Neuronal stem cell (in vitro differentiated cells): ENCODE measurements around the gene MSH3. TPM values are rescaled to one million over a fixed set of nuclear protein-coding genes. Genes with fewer than 3 reads are reported as not detected.

Experiments used
- DNase-seq: peaks from one replicate; pipeline ENCODE4 v3.0.0-alpha.2; 2013; ENCODE audit warnings: low spot score
- H2AFZ ChIP-seq: one replicate; pipeline ENCODE4 v1.6.1; 2013; ENCODE audit warnings: mild to moderate bottlenecking, low read length, inconsistent platforms
- H2AK5ac ChIP-seq: 2 replicates; pipeline ENCODE4 v1.6.1; 2013; ENCODE audit warnings: low read depth, mild to moderate bottlenecking, inconsistent platforms, low read length, moderate library complexity, mixed read lengths
- H2BK120ac ChIP-seq: 2 replicates; pipeline ENCODE4 v1.6.1; 2013; ENCODE audit warnings: low read depth, mild to moderate bottlenecking, inconsistent platforms, low read length, moderate library complexity, mixed read lengths
- H2BK12ac ChIP-seq: one replicate; pipeline ENCODE4 v1.6.1; 2013; ENCODE audit warnings: low read length, inconsistent platforms
- H2BK15ac ChIP-seq: 2 replicates; pipeline ENCODE4 v1.6.1; 2013; ENCODE audit warnings: mild to moderate bottlenecking, low read length, inconsistent platforms, mixed read lengths
- H2BK5ac ChIP-seq: one replicate; pipeline ENCODE4 v1.6.1; 2013; ENCODE audit warnings: inconsistent platforms, mild to moderate bottlenecking, low read length, moderate library complexity
- H3K14ac ChIP-seq: one replicate; pipeline ENCODE4 v1.6.1; 2013; ENCODE audit warnings: low read length, inconsistent platforms
- H3K18ac ChIP-seq: 2 replicates; pipeline ENCODE4 v1.6.1; 2013; ENCODE audit warnings: low read length, inconsistent platforms
- H3K23ac ChIP-seq: 2 replicates; pipeline ENCODE4 v1.6.1; 2013; ENCODE audit warnings: low read depth, mild to moderate bottlenecking, mixed read lengths, low read length, inconsistent platforms; ENCODE audit not compliant: poor library complexity
- H3K27ac ChIP-seq: replicated peaks from 3 replicates; pipeline ENCODE4 v1.5.1; 2013; ENCODE audit warnings: low read length, inconsistent platforms
- H3K27me3 ChIP-seq, 3 experiments: 2 replicates each; pipeline ENCODE4 v1.6.1; 2013; ENCODE audit warnings: low read length in 3 of 3, mild to moderate bottlenecking in 2 of 3, inconsistent platforms in 1 of 3, low read depth in 1 of 3, mixed read lengths in 1 of 3, moderate library complexity in 1 of 3; ENCODE audit not compliant: control insufficient read depth in 3 of 3, insufficient read depth in 3 of 3
- H3K36me3 ChIP-seq, 2 donors: replicated peaks in 1 of 2; 2 replicates each; pipeline ENCODE4 v1.6.1; 2013; ENCODE audit warnings: low read length in 2 of 2; ENCODE audit not compliant: control insufficient read depth in 2 of 2, insufficient read depth in 2 of 2
- H3K4ac ChIP-seq: 2 replicates; pipeline ENCODE4 v1.6.1; 2013; ENCODE audit warnings: inconsistent platforms, mild to moderate bottlenecking, low read length, moderate library complexity
- H3K4me1 ChIP-seq, 2 donors: 1 replicate in 1 of 2; 2 replicates in 1 of 2; pipeline ENCODE4 v1.6.1; 2013; ENCODE audit warnings: low read length in 2 of 2, low read depth in 1 of 2; ENCODE audit not compliant: control insufficient read depth in 2 of 2, insufficient read depth in 1 of 2
- H3K4me2 ChIP-seq: one replicate; pipeline ENCODE4 v1.6.1; 2013; ENCODE audit warnings: mild to moderate bottlenecking, low read length, inconsistent platforms; ENCODE audit not compliant: insufficient read depth, poor library complexity, severe bottlenecking
- H3K4me3 ChIP-seq, 2 donors: 2 replicates each; pipeline ENCODE4 v1.5.1; 2013; ENCODE audit warnings: low read length in 2 of 2, mild to moderate bottlenecking in 2 of 2, inconsistent platforms in 1 of 2, moderate library complexity in 1 of 2
- H3K79me1 ChIP-seq: one replicate; pipeline ENCODE4 v1.6.1; 2013; ENCODE audit warnings: low read depth, mild to moderate bottlenecking, inconsistent platforms, low read length, moderate library complexity
- H3K9ac ChIP-seq: one replicate; pipeline ENCODE4 v1.6.1; 2013; ENCODE audit warnings: mild to moderate bottlenecking, low read depth, low read length, inconsistent platforms; ENCODE audit not compliant: poor library complexity
- H3K9me3 ChIP-seq, 2 donors: replicated peaks in 1 of 2; 2 replicates each; pipeline versions ENCODE3 to v1.6.1; 2013; ENCODE audit warnings: low read length in 2 of 2, mild to moderate bottlenecking in 2 of 2, inconsistent platforms in 1 of 2, low read depth in 1 of 2, mixed read lengths in 1 of 2, moderate library complexity in 1 of 2; ENCODE audit not compliant: control insufficient read depth in 2 of 2, insufficient read depth in 1 of 2
- H4K8ac ChIP-seq: one replicate; pipeline ENCODE4 v1.6.1; 2013; ENCODE audit warnings: low read depth, mild to moderate bottlenecking, inconsistent platforms, low read length, moderate library complexity
- H4K91ac ChIP-seq: one replicate; pipeline ENCODE4 v1.6.1; 2013; ENCODE audit warnings: low read length, low read depth, mild to moderate bottlenecking, inconsistent platforms; ENCODE audit not compliant: poor library complexity
- WGBS, 2 donors: extraction: QIAGEN DNeasy Blood & Tissue Kit; methylation state at CpG; one replicate each; pipeline ENCODE4 v1.1.7; 2013; ENCODE audit warnings: missing lambda C conversion rate in 2 of 2, mixed read lengths in 1 of 2; ENCODE audit not compliant: insufficient read length in 2 of 2, insufficient replicate concordance in 1 of 2; ENCODE audit errors: extremely low coverage in 2 of 2; 5-methylcytosine and 5-hydroxymethylcytosine counted together
- polyA plus RNA-seq, 2 experiments: library from polyadenylated mRNA; stranded (reverse); fragments of 200-250 nt; gene quantifications; one replicate each; pipeline ENCODE4 v1.2.3, GENCODE V29; 2013

Gene MSH3
- 11.4 TPM for polyA plus RNA-seq (2013, experiment 1 of 2)
- polyA plus RNA-seq (2013, experiment 2 of 2), result 11.8 TPM

DNA sequence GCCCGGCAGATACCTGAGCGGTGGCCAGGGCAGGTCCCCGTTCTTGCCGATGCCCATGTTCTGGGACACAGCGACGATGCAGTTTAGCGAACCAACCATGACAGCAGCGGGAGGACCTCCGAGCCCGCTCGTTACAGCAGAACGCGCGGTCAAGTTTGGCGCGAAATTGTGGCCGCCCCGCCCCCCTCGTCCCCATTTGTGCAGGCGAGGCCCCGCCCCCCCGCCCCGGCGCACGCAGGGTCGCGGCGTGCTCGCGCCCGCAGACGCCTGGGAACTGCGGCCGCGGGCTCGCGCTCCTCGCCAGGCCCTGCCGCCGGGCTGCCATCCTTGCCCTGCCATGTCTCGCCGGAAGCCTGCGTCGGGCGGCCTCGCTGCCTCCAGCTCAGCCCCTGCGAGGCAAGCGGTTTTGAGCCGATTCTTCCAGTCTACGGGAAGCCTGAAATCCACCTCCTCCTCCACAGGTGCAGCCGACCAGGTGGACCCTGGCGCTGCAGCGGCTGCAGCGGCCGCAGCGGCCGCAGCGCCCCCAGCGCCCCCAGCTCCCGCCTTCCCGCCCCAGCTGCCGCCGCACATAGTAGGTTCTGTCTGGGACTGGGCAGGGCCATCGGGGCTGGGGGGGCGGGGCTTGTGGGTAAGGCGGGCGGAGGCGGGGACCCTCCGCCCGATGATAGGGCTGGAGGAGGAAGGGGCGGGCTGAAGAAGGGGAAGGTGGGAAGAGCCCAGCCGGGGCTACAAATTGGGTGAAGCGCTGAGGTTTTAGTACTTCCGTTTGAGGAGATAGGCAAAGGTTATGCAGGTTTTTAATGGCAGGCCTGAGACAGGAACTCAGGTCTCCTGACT is at the start of gene MSH3, which contains the start of gene DHFR:
Gene MSH3, plus strand, starts transcription at position 262 of the 840 bp plus-strand sequence. Its CDS starts 76 bp downstream, at position 338.
Gene DHFR, minus strand, starts transcription at position 593 of the 840 bp plus-strand sequence. Its CDS starts 494 bp downstream, at position 99.
- no peak within 1 kb of the TSS for H4K91ac ChIP-seq
- peak within 1 kb of the TSS; percentile 96 for H3K14ac ChIP-seq
- H3K27ac ChIP-seq, result peak within 1 kb of the TSS; percentile 99
- H2AK5ac ChIP-seq, result no peak within 1 kb of the TSS
- no peak within 1 kb of the TSS for H2BK120ac ChIP-seq
- H3K4ac ChIP-seq, result no peak within 1 kb of the TSS
- H3K4me3 ChIP-seq, result peak within 1 kb of the TSS; percentile 91 to 93
- no peak within 1 kb of the TSS for H4K8ac ChIP-seq
- no peaks in the 10 kb centered on the region for H3K27me3 ChIP-seq
- H3K79me1 ChIP-seq, result peaks cover 4% of the 10 kb centered on the region
- peak; percentile 87 for DNase-seq
- H2AFZ ChIP-seq, result peak within 1 kb of the TSS; percentile 99
- no peak within 1 kb of the TSS for H2BK15ac ChIP-seq
- no peak within 1 kb of the TSS for H2BK12ac ChIP-seq
- peak within 1 kb of the TSS; percentile 99 for H3K18ac ChIP-seq
- peaks cover 2 to 47% of the 10 kb centered on the region in 2 donors for H3K36me3 ChIP-seq
- peak within 1 kb of the TSS; percentile 92 for H3K23ac ChIP-seq
- no CpG with 5 or more reads among the region's 74 CpGs for WGBS, 2 donors
- no peaks in the 10 kb centered on the region for H3K9me3 ChIP-seq
- peak within 1 kb of the TSS; percentile 96 for H3K9ac ChIP-seq
- H3K4me1 ChIP-seq, result peaks cover 6 to 12% of the 10 kb centered on the region in 2 donors
- H2BK5ac ChIP-seq, result no peak within 1 kb of the TSS
- peak within 1 kb of the TSS; percentile 71 for H3K4me2 ChIP-seq

DNA sequence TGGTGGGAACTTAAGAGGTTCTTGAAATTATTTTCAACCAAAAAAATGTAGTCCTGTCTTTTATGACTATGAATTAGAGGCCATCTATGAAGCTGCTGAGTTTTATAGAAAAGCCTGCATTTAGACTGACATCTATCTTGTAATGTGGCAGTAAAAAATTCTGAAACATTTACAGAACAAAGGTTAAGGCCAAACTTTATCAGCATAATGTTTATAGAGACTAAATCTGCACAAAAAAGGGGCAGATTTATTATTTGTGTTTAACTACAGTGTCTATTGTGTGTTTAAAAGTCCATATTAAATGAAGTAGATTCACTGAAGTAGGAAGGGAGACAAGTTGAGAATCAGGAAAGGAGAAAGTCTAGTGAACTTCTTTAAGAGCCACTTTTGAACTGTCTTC is 47.1 kb upstream of the MSH3 start:
- Histone ChIP-seq H3K79me1 (no peaks in the 10 kb centered on the region), H4K8ac (no peak overlapping the region), H4K91ac (no peak overlapping the region), H3K27ac (no peak overlapping the region), H3K4ac (no peak overlapping the region), H3K18ac (no peak overlapping the region), H3K14ac (no peak overlapping the region), H2BK15ac (no peak overlapping the region), H2BK5ac (no peak overlapping the region), H2AK5ac (no peak overlapping the region), H2BK12ac (no peak overlapping the region), H2BK120ac (no peak overlapping the region), H2AFZ (no peak overlapping the region), H3K9me3 (peaks cover 0 to 5% of the 10 kb centered on the region in 2 donors), H3K27me3 (no peaks in the 10 kb centered on the region), H3K9ac (no peak overlapping the region), H3K4me2 (no peak overlapping the region), H3K36me3 (peaks cover 0 to 2% of the 10 kb centered on the region in 2 donors), H3K4me1 (no peaks in the 10 kb centered on the region), H3K4me3 (no peak overlapping the region), H3K23ac (no peak overlapping the region)
- no peak for DNase-seq

DNA sequence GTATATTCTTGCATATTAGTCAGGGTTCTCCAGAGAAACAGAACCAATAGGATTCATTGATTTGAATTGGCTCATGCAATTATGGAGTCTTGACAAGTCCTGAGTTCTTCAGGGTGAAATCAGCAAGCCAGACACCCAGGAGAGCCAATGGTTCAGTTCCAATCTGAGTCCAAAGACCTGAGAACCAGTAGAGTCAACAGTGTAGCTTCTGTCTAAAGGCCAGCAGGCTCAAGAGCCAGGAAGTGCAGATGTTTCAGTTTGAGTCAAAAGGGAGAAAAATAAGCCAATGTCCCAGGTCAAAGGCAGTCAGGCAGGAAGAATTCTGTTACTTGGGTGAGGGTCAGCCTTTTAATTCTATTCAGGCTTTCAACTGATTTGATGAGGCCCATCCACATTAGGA is 46.6 kb upstream of the MSH3 start:
- no peak overlapping the region for H3K18ac ChIP-seq
- H2BK5ac ChIP-seq, result no peak overlapping the region
- peaks cover 0 to 2% of the 10 kb centered on the region in 2 donors for H3K36me3 ChIP-seq
- H3K4ac ChIP-seq, result no peak overlapping the region
- H2AK5ac ChIP-seq, result peak overlapping the region; percentile 68
- H2BK120ac ChIP-seq, result no peak overlapping the region
- H3K9ac ChIP-seq, result no peak overlapping the region
- no peak overlapping the region for H4K91ac ChIP-seq
- peaks cover 0 to 5% of the 10 kb centered on the region in 2 donors for H3K9me3 ChIP-seq
- H4K8ac ChIP-seq, result no peak overlapping the region
- H2BK12ac ChIP-seq, result no peak overlapping the region
- no peak overlapping the region for H3K27ac ChIP-seq
- H3K27me3 ChIP-seq, result no peaks in the 10 kb centered on the region
- no peak overlapping the region for H3K14ac ChIP-seq
- H3K79me1 ChIP-seq, result no peaks in the 10 kb centered on the region
- no peak overlapping the region for H2BK15ac ChIP-seq
- no peaks in the 10 kb centered on the region for H3K4me1 ChIP-seq
- no peak overlapping the region for H3K4me3 ChIP-seq
- H2AFZ ChIP-seq, result no peak overlapping the region
- no peak overlapping the region for H3K23ac ChIP-seq
- DNase-seq, result no peak
- no peak overlapping the region for H3K4me2 ChIP-seq

DNA sequence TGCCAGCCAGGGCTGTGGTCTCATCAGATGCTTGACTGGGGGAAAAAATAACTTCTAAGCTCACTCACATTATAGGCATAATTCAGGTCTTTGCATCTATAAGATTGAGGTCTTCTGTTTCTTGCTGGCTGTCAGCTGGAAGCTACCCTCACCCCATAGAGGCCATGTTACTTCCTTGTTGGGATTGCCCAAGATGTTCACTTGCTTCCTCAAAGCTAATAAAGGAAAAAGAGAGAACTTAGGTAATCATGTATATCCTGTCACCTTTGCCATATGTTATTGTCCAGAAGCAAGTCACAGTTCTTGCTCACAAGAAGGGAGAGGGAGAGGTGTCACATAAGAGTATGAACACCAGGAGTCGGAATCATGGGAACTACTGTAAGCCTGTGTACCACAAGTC is 45.7 kb upstream of the MSH3 start:
- no peak overlapping the region for H3K4me3 ChIP-seq
- no peak overlapping the region for H3K4ac ChIP-seq
- H3K14ac ChIP-seq, result no peak overlapping the region
- peaks cover 0 to 2% of the 10 kb centered on the region in 2 donors for H3K36me3 ChIP-seq
- no peak overlapping the region for H2BK5ac ChIP-seq
- H2AK5ac ChIP-seq, result no peak overlapping the region
- H3K27me3 ChIP-seq, result no peaks in the 10 kb centered on the region
- no peaks in the 10 kb centered on the region for H3K79me1 ChIP-seq
- no peak overlapping the region for H3K9ac ChIP-seq
- H3K18ac ChIP-seq, result no peak overlapping the region
- no CpG with 5 or more reads among the region's 1 CpG for WGBS, 2 donors
- H2AFZ ChIP-seq, result no peak overlapping the region
- H2BK120ac ChIP-seq, result no peak overlapping the region
- H2BK15ac ChIP-seq, result no peak overlapping the region
- H3K27ac ChIP-seq, result no peak overlapping the region
- no peak overlapping the region for H2BK12ac ChIP-seq
- no peaks in the 10 kb centered on the region for H3K4me1 ChIP-seq
- H3K4me2 ChIP-seq, result no peak overlapping the region
- no peak overlapping the region for H4K8ac ChIP-seq
- no peak overlapping the region for H3K23ac ChIP-seq
- no peak overlapping the region for H4K91ac ChIP-seq
- DNase-seq, result no peak
- peaks cover 0 to 5% of the 10 kb centered on the region in 2 donors for H3K9me3 ChIP-seq
